ENCODE results near the gene DEAF1. TPM values are rescaled to one million over a fixed set of nuclear protein-coding genes. Genes with fewer than 3 reads are reported as not detected.

DEAF1 gene
- total RNA-seq, 1 experiment from 2014 or later = 33.9 TPM

DNA sequence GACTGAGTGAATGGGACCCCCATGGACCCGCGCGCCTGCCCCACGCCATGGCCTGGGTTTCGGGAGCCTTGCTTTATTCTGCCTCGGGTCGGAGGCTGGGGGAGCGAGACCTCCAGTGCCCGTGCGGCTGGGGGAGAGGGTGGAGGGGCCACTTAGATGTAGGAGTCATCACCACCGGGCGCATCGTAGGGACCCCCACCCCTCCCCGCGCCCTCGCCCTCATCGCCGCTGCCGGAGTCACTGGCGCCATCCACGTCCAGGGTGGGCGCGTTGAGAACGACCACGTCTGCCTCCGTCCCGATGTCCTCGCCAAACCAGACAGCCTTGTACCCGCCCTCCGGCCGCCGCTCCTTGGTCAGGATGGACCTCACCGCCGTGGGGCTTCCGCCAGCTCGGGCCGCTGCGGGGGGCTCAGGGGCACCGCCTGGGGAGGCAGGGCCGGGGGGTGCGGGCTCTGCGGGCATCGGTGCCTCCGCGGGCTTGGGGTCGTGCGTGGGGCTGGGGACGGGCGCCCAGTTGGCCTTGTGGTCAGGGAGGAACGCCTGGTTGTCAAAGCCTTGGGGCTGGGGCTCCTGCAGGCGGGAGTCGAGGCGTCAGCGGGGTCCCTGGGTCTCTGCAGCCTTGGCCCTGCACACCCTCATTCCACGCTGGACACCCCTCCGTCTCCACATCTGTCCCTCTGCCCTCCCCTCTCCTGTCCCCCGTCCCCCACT lies 77.7 kb downstream of the DEAF1 start:
- Histone ChIP-seq H3K27me3 (ENCODE audit: insufficient read depth, low read length) (no peaks in the 10 kb centered on the region), H3K4me1 (ENCODE audit: control insufficient read depth in 1 of 2, insufficient read depth in 2 of 2, low read length in 2 of 2) (peaks cover 8 to 39% of the 10 kb centered on the region in 2 experiments), H3K4me3 (replicated peaks in 1 of 2; ENCODE audit: low read depth in 1 of 2, low read length in 2 of 2) (no peak overlapping the region), H3K36me3 (ENCODE audit: control insufficient read depth in 1 of 2, insufficient read depth in 2 of 2, low read length in 2 of 2) (peaks cover 3 to 6% of the 10 kb centered on the region in 2 experiments; a peak in 2 of 4 replicates), H4K20me1 (ENCODE audit: insufficient read depth) (peaks cover 8% of the 10 kb centered on the region; the same call in 1 of the 2 replicates), H2AFZ (ENCODE audit: low read depth, low read length, poor library complexity, severe bottlenecking) (no peak overlapping the region), H3K4me2 (ENCODE audit: low read length) (no peak overlapping the region), H3K9ac (ENCODE audit: low read length) (no peak overlapping the region), H3K9me3 (ENCODE audit: control insufficient read depth in 1 of 2, insufficient read depth in 1 of 2, low read depth in 1 of 2, low read length in 2 of 2) (no peaks in the 10 kb centered on the region), H3K79me2 (ENCODE audit: insufficient read depth, low read length) (peaks cover 27% of the 10 kb centered on the region; the same call in 1 of the 2 replicates), H3K9me2 (ENCODE audit: insufficient read depth) (no peaks in the 10 kb centered on the region), H3K27ac (ENCODE audit: low read depth, low read length) (no peak overlapping the region)
- CTCF ChIA-PET = no interaction called here
- intact Hi-C loops (cut with micrococcal nuclease) = no loop called here
- ATAC-seq (no peak), DNase-seq (ENCODE audit: low read depth, low spot score) (no peak)
- POLR2A ChIA-PET = no interaction called here
- TF ChIP-seq CTCF (IDR thresholded peaks at IDR 0.05 in 2 of 3, conservative IDR thresholded peaks at IDR 0.05 in 1 of 3; ENCODE audit: borderline replicate concordance in 1 of 3, insufficient read depth in 1 of 3, low read depth in 2 of 3, low read length in 2 of 3) = no peak
- no peak for TF ChIP-seq POLR2A (IDR thresholded peaks at IDR 0.05; ENCODE audit: borderline replicate concordance, extremely low read depth, insufficient read depth, insufficient read length)
- TF ChIP-seq EGR1 (IDR thresholded peaks at IDR 0.05; ENCODE audit: low read depth) = no peak
- no peak for TF ChIP-seq JUND (IDR thresholded peaks at IDR 0.05)
- no peak for TF ChIP-seq YY1 (IDR thresholded peaks at IDR 0.05; ENCODE audit: extremely low read depth, insufficient replicate concordance, low read depth, low read length)
- no peak for TF ChIP-seq EZH2phosphoT487 (IDR thresholded peaks at IDR 0.05; ENCODE audit: borderline replicate concordance)
- TF ChIP-seq, protein P1, sequence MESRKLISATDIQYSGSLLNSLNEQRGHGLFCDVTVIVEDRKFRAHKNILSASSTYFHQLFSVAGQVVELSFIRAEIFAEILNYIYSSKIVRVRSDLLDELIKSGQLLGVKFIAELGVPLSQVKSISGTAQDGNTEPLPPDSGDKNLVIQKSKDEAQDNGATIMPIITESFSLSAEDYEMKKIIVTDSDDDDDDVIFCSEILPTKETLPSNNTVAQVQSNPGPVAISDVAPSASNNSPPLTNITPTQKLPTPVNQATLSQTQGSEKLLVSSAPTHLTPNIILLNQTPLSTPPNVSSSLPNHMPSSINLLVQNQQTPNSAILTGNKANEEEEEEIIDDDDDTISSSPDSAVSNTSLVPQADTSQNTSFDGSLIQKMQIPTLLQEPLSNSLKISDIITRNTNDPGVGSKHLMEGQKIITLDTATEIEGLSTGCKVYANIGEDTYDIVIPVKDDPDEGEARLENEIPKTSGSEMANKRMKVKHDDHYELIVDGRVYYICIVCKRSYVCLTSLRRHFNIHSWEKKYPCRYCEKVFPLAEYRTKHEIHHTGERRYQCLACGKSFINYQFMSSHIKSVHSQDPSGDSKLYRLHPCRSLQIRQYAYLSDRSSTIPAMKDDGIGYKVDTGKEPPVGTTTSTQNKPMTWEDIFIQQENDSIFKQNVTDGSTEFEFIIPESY (IDR thresholded peaks at IDR 0.05; ENCODE audit: extremely low read depth, insufficient replicate concordance, low read length) = no peak
- TF ChIP-seq EZH2 (IDR thresholded peaks at IDR 0.05) = no peak
- TF ChIP-seq TCF7L2 (IDR thresholded peaks at IDR 0.05; ENCODE audit: borderline replicate concordance, extremely low read depth, insufficient read depth, insufficient read length) = no peak
- no peak for TF ChIP-seq RAD21 (IDR thresholded peaks at IDR 0.05; ENCODE audit: low read depth)
- RAD21 ChIA-PET (ENCODE audit: low non-redundant PET in 1 of 2, low total read pairs in 2 of 2, uncharacterized antibody in 2 of 2, unreplicated experiment in 2 of 2) = no interaction called here
- BruUV-seq (replicated peaks) = no TSS peak

Data from HCT116 (cell line).